ENCODE measurements around the gene CARD10. TPM values are rescaled to one million over a fixed set of nuclear protein-coding genes. Genes with fewer than 3 reads are reported as not detected.
A peak's percentile ranks its signal among the peaks of the same experiment; 100 is the strongest.

The CARD10 gene
- total and polyA plus RNA-seq, 2 of the 8 experiments (the other 6 are each of a cell fraction or from before 2014, with no cell fraction given) = 13.5 to 14.4 TPM

- Histone ChIP-seq H2BK20ac (ENCODE audit: low read length) (no peak overlapping the region), H3K4ac (replicated peaks; ENCODE audit: insufficient read length, low read depth, low read length) (no peak overlapping the region), H3K9me3 (ENCODE audit: insufficient read depth in 2 of 2, low read depth in 1 of 2, low read length in 1 of 2) (no peaks in the 10 kb centered on the region), H4K5ac (ENCODE audit: insufficient read length, low read depth, low read length) (no peak overlapping the region), H3K9ac (replicated peaks in 1 of 4; ENCODE audit: extremely low read depth in 1 of 4, low read depth in 3 of 4, low read length in 3 of 4) (no peak overlapping the region), H3K79me1 (ENCODE audit: low read depth, low read length) (no peaks in the 10 kb centered on the region), H2BK120ac (replicated peaks; ENCODE audit: low read depth, low read length) (no peak overlapping the region), H3K4me3 (ENCODE audit: extremely low read depth in 1 of 4, insufficient read depth in 2 of 4, low read depth in 3 of 4, low read length in 4 of 4) (no peak overlapping the region), H2BK12ac (ENCODE audit: low read depth, low read length) (no peak overlapping the region), H3K27ac (ENCODE audit: low read depth, low read length) (no peak overlapping the region), H4K8ac (ENCODE audit: extremely low read depth, insufficient read depth, low read length) (no peak overlapping the region), H3K56ac (replicated peaks; ENCODE audit: insufficient read length, low read depth, low read length) (no peak overlapping the region), H4K91ac (replicated peaks; ENCODE audit: insufficient read length, low read length) (no peak overlapping the region), H3K4me1 (replicated peaks in 1 of 4; ENCODE audit: control insufficient read depth in 3 of 4, insufficient read depth in 4 of 4, low read length in 3 of 4) (no peaks in the 10 kb centered on the region; a peak in 2 of 7 replicates), H2BK15ac (ENCODE audit: low read length) (0 out of 2 replicates have a peak overlapping the region, but pooled peaks have one; percentile 37), H3K14ac (ENCODE audit: insufficient read length) (no peak overlapping the region), H2AK5ac (ENCODE audit: low read depth, low read length) (no peak overlapping the region), H3K79me2 (ENCODE audit: control insufficient read depth in 1 of 2, insufficient read depth in 2 of 2, low read length in 2 of 2) (no peaks in the 10 kb centered on the region), H4K20me1 (replicated peaks in 1 of 2; ENCODE audit: control insufficient read depth in 1 of 2, insufficient read depth in 2 of 2, low read length in 2 of 2) (no peaks in the 10 kb centered on the region), H3K23ac (ENCODE audit: insufficient read length) (no peak overlapping the region), H3K23me2 (ENCODE audit: low read depth, low read length) (no peaks in the 10 kb centered on the region), H3K18ac (ENCODE audit: extremely low read depth, low read length) (no peak overlapping the region), H3K4me2 (ENCODE audit: insufficient read depth in 1 of 2, low read depth in 2 of 2, low read length in 2 of 2) (no peak overlapping the region), H2BK5ac (ENCODE audit: low read depth, low read length) (no peak overlapping the region), H2AFZ (ENCODE audit: low read length) (no peak overlapping the region), H3K36me3 (ENCODE audit: control insufficient read depth in 2 of 4, insufficient read depth in 4 of 4, low read length in 3 of 4) (no peaks in the 10 kb centered on the region), H3K27me3 (replicated peaks in 1 of 4; ENCODE audit: control insufficient read depth in 3 of 4, extremely low read depth in 1 of 4, insufficient read depth in 3 of 4, low read length in 3 of 4) (no peaks in the 10 kb centered on the region)
- peak; percentile 91 for FAIRE-seq
- DNase-seq (ENCODE audit: low read depth in 1 of 2, low spot score in 2 of 2) = peak; percentile 56 to 97
- WGBS, 2 experiments (ENCODE audit: extremely low coverage in 1 of 2, insufficient coverage in 1 of 2, insufficient read length in 1 of 2, insufficient replicate concordance in 2 of 2, low coverage in 1 of 2, low lambda C conversion rate in 2 of 2, missing lambda C conversion rate in 1 of 2) = 37% methylated on average over 4 of the region's 4 CpGs; no CpG with 5 or more reads in 1 of the 2 experiments
- POLR2A ChIA-PET (ENCODE audit: partially characterized antibody) = no interaction called here
- CTCF ChIA-PET (ENCODE audit: partially characterized antibody) = interaction anchor here (0.6 to 8.2 kb wide), 41 partner anchors 8 to 343 kb away, joined by 3 to 119 read pairs (median 6); partner anchors contain the start of gene MFNG
- TF ChIP-seq CTCF (IDR thresholded peaks at IDR 0.05; ENCODE audit: control extremely low read depth in 1 of 3, insufficient read depth in 1 of 3, low read depth in 1 of 3, low read length in 3 of 3) = peak; percentile 97 to 99 (median 99)
- TF ChIP-seq BACH1 (IDR thresholded peaks at IDR 0.05; ENCODE audit: low read length) = 0 out of 2 replicates have a peak, but pooled peaks have one; percentile 14
- peak; percentile 98 to 100 for TF ChIP-seq RAD21 (IDR thresholded peaks at IDR 0.05 in 1 of 2, conservative IDR thresholded peaks at IDR 0.05 in 1 of 2; ENCODE audit: low read depth in 2 of 2, low read length in 2 of 2)
- TF ChIP-seq E2F6 (IDR thresholded peaks at IDR 0.05) = no peak
- TF ChIP-seq GABPA (IDR thresholded peaks at IDR 0.05; ENCODE audit: borderline replicate concordance, insufficient read depth, low read length) = peak; percentile 47; the same call in 1 of the 2 replicates
- no peak for TF ChIP-seq RBBP5 (IDR thresholded peaks at IDR 0.05; ENCODE audit: borderline replicate concordance, low read depth, low read length)
- no peak for TF ChIP-seq HDAC6 (IDR thresholded peaks at IDR 0.05; ENCODE audit: low read depth, low read length)
- no peak for TF ChIP-seq FOSL1 (IDR thresholded peaks at IDR 0.05; ENCODE audit: insufficient read depth, low read depth, low read length)
These were observed 61.9 kb downstream of the CARD10 start for GRCh38 chr22:37457093-37457893.
